HG03025 (cell line): ENCODE results near the gene GZMM.
A peak's percentile ranks its signal among the peaks of the same experiment; 100 is the strongest.

ENCODE experiments used
- ATAC-seq: cut with Tn5 transposase; IDR thresholded peaks from one replicate; pipeline ENCODE4 v1.9.1; 2021; ENCODE audit warnings: mild to moderate bottlenecking, moderate library complexity; ENCODE audit not compliant: unreplicated experiment, low FRiP score

The GZMM gene

GRCh38 chr19:511101-511851 lies 32.6 kb upstream of the GZMM start:
- ATAC-seq: no peak

GRCh38 chr19:512547-513365 lies 31.1 kb upstream of the GZMM start:
- no peak for ATAC-seq

- no peak for ATAC-seq
Measured at GRCh38 chr19:513368-514165, 30.3 kb upstream of the GZMM start.

- no peak for ATAC-seq
Measured at GRCh38 chr19:514166-514663, 29.6 kb upstream of the GZMM start.

- no peak for ATAC-seq
Measured at GRCh38 chr19:517721-518597, 25.9 kb upstream of the GZMM start.

GRCh38 chr19:518598-519231 lies 25.1 kb upstream of the GZMM start:
- ATAC-seq: no peak

- ATAC-seq: no peak
Measured at GRCh38 chr19:519449-519865, 24.4 kb upstream of the GZMM start.

- ATAC-seq: no peak
Measured at GRCh38 chr19:522726-523125, 21.1 kb upstream of the GZMM start.

GRCh38 chr19:524062-524674 lies 19.7 kb upstream of the GZMM start:
- ATAC-seq: no peak

GRCh38 chr19:525029-525428 lies 18.8 kb upstream of the GZMM start:
- ATAC-seq: no peak

GRCh38 chr19:525857-526419 lies 17.9 kb upstream of the GZMM start:
- ATAC-seq: no peak

GRCh38 chr19:530134-531008 lies 13.5 kb upstream of the GZMM start:
- ATAC-seq: no peak

- peak; percentile 48 for ATAC-seq
Measured at GRCh38 chr19:531009-531752, 12.7 kb upstream of the GZMM start.

- peak; percentile 12 for ATAC-seq
Measured at GRCh38 chr19:531753-532560, 11.9 kb upstream of the GZMM start, which contains the start of gene CDC34. TSS of gene CDC34 (plus strand) at chr19:531760. CDS start at chr19:531932, 172 bp downstream.

GRCh38 chr19:532561-533363 lies 11.1 kb upstream of the GZMM start:
- ATAC-seq: no peak
